Measurements from ENCODE around the gene ATG7.
"Not testable (repeated sequence)": the region's sequence is repeated elsewhere in the genome, so short reads cannot be mapped to it uniquely, and the experiment has no call there.

The ATG7 gene

DNA sequence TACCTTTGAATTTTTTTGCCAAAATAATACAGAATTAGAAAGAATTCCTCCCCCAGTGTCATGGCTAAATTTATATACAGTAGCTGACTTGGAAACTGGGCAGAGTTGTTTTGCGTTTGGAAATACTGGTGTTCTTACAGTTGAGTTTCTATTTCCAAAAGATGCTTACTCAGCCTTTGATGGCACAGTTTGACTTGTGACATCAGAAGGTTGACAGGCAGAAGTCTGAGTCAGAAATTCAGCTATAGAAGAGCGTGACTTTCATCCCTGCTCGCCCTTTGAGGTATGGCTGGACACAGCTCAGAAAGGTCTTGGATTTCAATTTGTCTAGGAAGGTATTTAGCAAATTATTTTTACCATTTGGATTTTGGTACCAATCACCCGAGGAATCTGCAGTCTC lies 195.7 kb downstream of the ATG7 start:
- DNase-seq (ENCODE audit: low read depth in 3 of 3) = no peak

DNA sequence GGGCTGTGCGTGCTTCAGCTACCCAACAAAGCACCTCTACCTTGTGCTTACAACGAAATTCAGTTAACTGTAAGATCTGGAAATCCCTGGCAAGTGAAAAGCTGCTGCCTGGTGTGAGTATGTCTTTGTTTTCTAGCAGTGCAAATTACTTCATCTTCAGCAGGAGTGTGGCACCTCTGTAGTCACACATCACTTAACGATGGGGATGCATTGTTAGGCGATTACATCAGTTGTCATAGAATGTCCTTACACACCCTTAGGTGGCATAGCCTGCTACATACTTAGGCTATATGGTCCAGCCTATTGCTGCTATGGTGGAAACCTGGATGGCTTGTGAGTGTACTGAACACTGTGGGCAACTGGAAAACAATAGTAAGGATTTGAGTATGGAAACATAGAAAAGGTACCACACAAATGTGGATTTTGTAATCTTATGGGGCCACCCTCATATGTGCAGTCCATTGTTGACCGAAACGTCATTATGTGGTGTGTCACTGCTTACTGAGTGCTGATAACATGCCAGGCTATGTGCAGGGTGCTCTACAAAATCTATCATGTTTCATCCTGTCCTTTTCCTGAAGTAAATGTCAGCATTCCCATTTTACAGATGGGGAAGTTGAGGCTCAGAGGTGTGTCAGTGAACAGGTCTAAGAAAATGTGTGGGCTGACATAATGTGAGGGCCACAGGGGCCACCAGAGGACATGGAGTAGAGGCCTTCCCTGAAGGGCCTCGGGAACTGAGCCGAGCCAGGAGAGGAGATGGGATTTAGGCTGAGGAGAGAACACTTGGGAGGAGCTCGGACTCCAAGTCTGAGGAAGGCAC lies 198.0 kb downstream of the ATG7 start:
- no peak for DNase-seq (ENCODE audit: low read depth in 3 of 3)

DNA sequence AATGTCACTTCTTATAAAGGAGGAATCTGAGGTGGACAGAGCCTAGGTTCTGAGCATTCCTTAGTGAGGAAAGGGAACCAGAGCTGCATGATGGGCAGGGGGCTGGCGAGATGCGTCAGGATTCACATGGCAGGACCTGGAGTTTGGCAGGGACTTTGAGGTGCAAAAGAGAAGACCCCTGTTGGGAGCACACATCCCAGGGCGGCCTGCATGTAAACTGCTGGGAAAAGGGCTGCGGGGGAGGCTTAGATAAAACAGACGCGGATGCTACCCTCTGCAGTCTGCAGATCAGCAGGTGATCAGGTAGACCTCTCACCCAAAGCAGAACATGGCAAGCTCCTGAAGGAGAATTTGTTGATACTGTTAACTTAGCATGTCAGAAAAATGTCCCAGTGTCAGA lies 203.1 kb downstream of the ATG7 start:
- no peak for DNase-seq (ENCODE audit: low read depth in 3 of 3)

DNA sequence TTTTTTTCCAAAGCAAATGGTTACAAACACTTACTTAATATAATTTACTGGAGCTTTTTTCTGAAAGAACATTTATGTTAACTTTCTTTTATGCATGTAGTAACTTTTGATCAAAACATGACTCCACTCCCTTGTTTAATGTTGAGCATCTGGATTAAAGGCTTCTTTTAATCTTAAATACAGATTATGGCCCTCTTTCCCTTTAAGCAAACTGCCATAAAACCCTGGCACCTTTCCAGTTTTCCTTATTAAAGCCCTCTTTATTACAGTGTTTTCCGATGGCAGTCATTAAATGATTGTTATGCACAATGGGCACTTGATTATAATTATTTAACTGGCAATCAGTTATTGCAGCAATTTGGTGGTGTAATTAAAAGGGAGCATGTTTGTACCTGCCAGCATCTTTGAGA lies 204.5 kb downstream of the ATG7 start:
- no peak for DNase-seq (ENCODE audit: low read depth in 3 of 3)

DNA sequence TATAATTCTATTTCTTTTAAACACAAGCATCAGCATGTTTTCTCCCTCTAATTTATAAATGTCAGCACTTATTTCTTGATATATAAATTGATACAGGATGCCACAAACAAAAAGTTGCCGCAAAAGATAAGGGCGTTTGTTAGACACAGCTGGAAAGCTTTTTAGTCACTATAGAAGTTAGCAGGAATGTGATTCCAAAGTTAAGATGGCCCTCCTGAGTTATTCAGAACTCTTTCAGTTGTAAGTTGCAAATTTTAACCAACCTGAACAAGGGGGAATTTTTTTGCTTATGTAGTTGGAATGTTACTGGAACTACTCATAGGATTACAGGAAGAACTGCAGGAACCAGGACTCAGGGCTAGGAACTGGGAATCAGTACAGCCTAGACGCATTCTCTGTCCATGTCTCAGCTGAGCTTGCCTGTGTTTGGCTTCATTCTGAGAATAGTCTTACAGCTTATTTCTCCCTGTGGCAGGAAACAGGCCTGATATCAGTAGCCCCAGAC lies 205.3 kb downstream of the ATG7 start:
- no peak for DNase-seq (ENCODE audit: low read depth in 3 of 3)

DNA sequence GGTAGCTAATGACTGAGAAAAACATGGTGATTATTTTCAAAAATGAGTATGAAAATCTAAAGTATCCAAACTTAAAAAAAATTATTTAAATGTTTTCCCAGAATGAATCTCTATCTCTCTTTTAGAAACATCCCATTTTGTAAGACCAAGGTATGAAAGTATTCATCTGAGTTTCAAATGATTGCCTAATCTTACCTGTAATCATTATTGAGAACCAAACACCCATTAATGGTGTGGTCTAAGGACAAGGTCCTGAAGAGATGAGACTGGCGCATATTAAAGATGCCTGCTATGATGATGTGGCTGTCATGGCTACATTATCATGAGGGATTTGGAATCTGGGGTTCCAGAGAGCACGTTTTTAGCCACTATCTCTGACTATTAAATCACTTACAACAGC lies 206.0 kb downstream of the ATG7 start:
- DNase-seq (ENCODE audit: low read depth in 3 of 3) = no peak

DNA sequence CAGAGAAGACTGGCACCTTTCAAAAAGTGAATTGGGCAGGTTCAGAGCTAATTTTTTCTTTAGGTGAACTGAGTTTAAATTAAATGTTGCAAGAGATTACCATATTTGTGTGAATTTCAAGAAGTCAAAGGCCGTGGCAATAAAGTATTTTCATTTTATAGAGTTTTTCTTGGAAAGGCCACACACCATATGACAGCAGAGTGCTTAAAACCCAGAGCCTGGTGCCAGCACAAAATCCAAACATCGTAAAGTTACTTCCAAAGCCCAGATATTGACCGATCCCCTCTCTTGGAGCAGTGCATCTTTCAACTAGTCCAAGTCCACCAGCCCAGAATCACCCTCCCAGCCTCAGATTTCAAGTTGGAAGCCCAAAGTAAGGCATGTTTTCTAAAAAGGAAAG lies 207.0 kb downstream of the ATG7 start:
- DNase-seq (ENCODE audit: low read depth in 3 of 3) = no peak

DNA sequence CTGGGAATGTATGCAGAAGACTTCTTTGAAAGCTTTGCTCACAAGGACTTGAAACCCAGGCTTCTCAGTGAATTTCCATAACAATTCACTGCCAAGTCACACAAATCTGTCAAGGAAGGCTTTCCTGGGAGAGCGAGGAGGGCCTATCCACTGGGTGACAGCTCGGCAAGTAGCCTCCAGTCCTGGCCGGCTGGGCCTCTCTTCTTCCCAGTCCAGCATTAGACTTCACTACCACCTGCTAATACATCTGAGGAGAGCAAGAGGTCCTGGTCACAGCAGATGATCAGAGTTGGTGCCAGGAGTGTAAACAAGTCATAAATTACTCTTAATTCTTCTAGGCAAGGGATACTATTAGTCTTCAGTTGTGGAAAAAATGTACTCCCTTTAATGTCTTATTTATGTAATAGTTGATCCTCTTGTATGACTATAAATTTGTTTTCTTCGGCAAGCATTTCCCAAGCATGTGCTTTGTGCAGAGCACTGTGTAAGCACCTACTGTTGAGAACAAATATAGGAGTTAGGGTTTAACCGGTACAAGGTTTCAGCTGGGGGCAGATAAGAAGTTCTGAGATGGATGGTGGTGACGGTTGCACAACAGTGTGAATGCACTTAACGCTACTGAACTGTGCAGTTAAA lies 208.6 kb downstream of the ATG7 start:
- DNase-seq (ENCODE audit: low read depth in 3 of 3) = no peak

DNA sequence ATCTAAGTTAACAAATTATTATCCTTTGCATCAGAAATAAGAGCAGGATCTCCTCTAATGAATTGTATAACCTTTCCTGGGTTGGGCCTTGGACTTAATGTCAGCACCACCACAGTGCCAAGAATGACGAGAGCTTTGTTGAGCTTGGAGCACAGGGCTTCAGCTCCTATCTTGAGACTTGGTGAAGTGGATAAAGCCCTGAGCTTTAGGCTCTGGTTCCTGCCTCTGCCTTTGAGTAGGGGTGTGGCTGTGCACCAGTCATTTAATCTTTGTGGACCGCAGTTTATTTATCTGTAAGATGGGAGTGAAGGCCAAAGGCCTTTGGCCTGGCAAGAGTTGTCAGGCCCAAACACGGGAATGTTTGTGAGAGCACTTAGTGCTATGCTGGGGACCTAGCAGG lies 209.4 kb downstream of the ATG7 start:
- DNase-seq (ENCODE audit: low read depth in 3 of 3) = no peak

DNA sequence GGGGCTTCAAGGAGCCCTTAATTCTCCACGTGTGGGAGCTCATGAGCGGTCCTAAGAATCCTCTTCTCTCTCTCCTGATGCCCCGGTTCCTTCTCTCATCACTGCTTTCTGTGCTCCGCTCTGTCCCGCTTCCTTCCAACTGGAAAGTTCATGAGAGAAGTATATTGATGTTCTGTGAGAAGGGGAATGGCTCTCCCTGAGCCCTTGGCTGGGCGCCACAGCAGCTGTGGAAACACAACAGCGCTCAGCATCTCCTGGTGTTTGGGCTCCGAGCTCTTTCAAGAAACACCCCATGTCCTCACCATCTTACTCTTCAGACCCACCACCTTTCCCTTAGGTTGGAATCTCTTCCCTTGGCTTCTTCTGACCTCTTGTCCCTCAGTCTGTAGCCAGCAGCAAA lies 209.8 kb downstream of the ATG7 start:
- DNase-seq (ENCODE audit: low read depth in 3 of 3) = no peak

DNA sequence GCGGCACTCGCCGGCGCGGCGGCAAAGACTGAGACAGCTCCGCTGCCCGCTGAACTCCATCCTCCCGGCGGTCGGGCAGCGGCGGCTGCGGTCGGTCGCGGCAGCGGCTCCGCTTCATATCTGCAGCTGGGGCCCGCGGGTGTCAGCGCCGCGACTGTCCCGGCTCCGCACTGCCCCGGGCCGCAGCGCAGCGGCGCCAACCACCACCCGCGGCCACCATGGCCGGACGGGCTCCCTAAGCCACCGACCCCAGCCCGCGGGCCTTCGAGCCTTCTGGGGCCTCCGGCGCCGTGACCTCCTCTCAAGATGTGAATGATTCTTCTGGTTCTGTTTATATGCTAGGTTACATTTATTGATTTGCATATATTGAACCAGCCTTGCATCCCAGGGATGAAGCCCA lies 216.2 kb downstream of the ATG7 start:
- not testable (repeated sequence) for DNase-seq (ENCODE audit: low read depth in 3 of 3)

DNA sequence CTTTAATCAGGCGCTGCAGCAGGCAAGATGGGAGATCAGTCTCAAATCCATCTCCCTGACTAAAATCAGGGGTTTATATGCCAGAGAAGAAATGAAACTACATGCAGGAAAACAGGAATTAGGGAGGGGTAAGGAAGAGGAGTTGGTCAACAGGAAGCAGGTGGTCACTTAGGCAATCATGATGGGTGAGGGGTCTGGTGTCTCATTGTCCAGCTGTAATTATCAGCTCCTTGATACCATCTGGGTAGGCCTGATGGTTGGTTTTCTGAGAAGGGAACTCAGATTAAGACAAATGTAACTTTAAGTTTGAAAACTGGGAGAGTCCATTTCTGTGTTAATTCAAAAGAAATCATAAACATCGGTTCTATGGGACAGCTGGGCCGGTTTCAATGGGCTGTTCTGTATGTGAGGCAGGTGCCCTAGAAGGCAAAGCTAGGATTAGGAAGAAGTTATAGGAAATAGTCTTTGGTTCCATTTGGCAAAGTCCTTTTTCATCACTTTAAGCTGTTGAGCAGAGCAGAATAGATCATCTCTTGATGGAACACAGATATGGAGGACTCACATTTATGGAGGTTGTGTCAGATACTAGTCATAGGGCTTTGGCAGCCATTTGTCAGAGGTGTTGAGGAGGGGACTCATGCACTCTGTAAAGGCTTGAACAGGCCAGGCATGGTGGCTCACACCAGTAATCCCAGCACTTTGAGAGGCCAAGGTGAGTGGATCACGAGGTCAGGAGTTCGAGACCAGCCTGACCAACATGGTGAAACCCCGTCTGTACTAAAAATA lies 222.1 kb downstream of the ATG7 start:
- no peak for DNase-seq (ENCODE audit: low read depth in 3 of 3)

DNA sequence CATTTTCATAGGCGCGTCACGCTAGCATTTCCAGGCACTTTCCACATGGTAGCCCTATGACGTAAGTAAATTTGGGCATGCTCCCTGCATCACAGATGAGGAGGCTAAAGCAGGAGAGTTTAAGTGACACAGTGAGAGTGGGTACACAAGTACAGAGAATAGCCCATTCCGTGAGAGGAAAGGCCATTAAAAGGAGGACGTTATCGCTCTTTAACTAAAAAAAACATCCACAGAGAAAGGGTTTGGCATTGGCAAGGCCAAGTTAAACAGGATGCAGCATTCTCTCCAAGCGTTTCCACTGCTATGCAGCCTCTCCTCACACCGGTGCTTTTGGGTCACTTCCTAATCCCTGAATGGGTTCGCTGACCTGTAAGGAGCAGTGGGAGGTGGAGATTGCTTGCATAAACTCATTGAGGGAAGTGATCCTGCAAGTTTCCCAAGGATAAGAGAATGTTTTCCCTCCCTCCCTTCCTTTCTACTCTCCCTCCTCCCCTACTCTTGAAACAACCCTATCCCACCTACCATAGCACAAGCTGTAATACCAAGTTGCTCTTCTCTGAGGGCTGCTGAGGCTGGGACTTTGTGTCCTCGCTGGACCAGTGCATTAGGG lies 223.9 kb downstream of the ATG7 start:
- DNase-seq (ENCODE audit: low read depth in 3 of 3) = no peak

DNA sequence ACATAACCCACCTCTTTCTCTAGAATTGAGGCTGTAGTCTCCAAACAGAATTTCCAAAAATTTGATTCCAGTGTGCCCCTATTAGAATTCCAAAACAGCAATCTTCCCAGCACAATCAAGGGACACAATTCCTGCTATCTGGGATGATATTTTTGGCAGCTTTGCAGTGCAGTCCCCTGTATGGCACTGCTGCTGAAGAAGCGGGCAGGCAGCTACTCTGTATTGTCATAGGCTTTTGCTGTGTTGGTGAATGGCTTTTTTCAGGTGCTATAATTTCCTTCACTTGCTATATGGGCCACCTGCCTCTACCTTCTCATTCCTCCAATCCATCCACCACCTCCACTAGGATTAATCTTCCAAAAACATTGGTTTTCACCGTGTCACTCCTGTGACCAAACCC lies 226.0 kb downstream of the ATG7 start:
- DNase-seq (ENCODE audit: low read depth in 3 of 3) = no peak

DNA sequence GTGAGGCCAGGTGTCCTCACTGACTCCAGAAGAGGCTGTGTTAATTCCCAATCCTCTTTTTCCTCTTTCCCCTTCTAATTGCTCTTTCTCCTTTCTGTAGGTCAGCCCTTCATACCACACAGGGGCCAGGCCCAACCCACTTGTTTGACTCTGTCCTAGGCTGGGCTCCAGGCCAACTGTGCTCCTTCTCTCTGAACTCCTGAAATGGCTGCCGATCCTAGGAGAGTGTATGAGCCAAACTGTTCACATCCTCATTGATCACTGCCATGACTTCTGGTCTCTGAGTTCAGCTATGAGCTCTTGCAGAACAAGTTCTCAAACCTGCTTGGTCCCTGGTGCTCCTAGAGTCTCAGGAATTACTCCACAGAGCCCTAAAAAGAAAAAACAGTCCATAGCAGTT lies 226.4 kb downstream of the ATG7 start:
- no peak for DNase-seq (ENCODE audit: low read depth in 3 of 3)

DNA sequence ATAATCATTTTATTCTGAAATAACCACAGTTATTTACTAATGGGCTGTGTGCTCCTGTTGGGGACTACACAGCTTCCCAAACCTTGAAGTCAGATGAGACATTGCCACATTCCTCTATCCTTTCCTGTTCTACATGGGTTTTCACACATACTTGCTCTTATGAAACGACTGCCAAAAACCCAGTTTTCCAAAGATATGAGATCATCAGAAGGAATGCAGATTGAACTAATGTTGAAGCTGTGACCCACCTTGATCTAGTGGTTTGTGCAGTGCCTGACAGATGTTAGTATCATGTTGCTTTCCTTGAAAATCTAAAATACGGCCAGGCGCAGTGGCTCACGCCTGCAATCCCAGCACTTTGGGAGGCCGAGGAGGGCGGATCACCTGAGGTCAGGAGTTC lies 226.9 kb downstream of the ATG7 start:
- DNase-seq (ENCODE audit: low read depth in 3 of 3) = no peak

DNA sequence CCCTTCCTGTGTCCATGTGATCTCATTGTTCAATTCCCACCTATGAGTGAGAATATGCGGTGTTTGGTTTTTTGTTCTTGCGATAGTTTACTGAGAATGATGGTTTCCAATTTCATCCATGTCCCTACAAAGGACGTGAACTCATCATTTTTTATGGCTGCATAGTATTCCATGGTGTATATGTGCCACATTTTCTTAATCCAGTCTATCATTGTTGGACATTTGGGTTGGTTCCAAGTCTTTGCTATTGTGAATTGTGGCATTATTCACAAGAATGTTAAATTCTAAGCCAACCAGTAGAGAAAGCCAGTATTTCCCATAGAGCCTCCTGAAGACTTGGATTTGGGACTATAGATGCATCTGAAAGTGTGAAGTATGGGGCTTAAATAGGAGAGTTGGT lies 230.2 kb downstream of the ATG7 start:
- not testable (repeated sequence) for DNase-seq (ENCODE audit: low read depth in 3 of 3)

DNA sequence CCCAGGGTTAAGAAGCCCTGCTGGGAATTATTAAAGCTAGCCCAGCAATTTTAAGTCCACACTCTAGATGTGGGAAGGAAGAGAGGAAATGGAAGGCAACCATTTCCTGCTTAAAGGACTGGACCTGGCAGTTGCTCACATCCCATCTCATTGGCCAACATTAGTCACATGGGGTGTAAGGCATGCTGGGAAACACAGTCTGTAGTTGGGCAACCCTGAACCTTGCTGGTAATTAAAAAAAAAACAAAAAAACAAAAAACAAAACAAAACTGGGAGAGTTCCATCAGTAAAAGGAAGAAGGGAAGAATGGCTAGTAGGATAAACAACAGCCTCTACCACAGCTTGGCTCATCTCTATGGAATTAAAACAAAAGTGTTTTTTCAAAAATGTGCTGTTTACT lies 235.5 kb downstream of the ATG7 start:
- DNase-seq (ENCODE audit: low read depth in 3 of 3) = no peak

DNA sequence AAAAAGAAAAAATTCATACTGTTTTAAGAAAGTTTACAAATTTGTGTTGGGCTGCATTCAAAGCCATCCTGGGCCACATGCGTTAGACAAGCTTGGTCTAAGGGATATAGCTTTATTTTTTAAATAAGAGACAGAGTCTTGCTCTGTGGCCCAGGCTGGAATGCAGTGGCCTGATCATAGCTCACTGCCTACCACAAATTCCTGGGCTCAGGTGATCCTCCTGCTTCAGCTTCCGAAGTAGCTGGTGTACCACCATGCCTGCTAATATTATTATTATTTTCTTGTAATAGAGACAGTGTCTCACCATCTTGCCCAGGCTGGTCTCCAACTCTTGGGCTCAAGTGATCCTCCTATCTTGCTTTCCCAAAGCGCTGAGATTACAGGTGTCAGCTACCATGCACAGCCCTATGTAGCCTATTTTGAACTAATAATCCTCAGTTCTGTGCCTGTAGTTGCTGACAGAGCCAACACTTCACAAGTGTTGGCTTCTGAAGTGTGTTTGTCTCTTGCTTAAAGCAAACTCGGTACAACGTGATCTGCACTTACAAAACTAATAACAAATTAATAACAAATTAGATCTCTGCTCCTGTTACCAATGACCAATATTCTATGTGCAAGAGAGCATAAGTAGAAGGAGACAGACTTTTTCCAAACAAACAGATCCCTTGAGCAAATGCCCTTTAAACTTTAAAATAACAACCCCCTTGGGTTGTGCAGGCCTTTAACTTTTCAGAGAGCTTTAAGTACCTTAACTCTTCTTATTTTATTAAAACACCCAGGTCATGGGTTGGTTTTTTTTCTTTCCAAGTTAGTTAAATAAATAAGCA lies 236.4 kb downstream of the ATG7 start:
- DNase-seq (ENCODE audit: low read depth in 3 of 3) = no peak

DNA sequence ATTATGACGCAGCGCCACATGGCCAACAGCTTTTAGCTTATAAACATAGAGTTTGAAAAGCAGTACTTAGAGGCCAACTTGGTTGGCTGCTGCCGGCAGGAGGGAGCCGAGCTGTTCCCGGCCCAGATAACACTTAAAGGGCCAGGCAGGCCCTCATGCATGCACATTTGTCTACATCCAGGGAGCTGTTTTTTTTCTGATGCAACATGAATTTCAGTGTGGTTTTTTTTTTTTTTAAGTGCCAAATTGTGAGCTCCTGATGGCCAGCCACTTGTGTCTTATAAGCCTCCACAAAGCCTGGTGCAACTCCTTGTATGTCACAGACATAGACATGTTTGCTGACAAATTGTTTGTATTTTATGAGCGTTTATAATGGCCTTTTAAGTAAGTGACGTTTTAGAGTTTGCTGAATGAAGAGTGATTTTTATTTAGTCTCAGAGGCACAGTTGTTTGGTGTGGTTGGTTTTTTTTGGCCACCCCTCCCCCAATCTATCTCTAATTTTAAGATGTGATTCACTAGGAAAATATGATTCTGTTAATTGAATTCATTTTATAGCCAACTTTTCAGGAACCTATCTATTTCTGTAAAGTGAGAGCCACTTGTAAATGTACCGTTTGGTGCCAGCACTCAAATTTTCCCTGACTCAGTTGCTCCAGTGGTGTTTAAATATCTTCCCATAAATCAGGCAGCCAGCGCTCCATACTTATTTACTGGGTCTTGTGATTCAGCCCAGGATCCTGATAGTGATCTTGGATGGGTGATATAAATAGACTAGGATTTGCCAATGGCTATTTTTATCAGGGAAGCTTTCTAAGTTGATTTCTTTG lies 237.2 kb downstream of the ATG7 start:
- DNase-seq (ENCODE audit: low read depth in 3 of 3) = no peak

DNA sequence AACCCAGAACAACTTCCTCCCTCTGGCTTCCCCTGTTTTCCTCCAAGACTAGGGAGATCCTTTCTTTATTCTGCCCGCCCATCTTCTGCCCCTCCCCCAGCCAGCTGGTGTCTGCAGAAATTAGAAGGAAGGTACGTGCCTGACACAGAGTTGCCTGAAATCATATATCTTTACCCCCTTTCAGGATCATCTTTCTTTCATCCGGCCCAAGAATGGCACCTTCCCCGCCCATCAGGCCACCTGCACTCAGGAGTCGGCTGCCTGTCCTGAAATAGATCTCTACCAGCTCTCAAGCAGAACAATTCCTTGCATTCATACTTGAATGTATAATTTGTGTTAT lies 237.8 kb downstream of the ATG7 start:
- no peak for DNase-seq (ENCODE audit: low read depth in 3 of 3)
